Vagina (tissue), 2 donors: Measurements from ENCODE around the gene CDK6.

ENCODE experiments used
- POLR2A ChIP-seq, 2 donors: fragments of 450-650 bp; IDR thresholded peaks; one replicate each; pipeline ENCODE4 v1.6.1; 2017; ENCODE audit warnings: antibody characterized with exemption in 2 of 2, mild to moderate bottlenecking in 2 of 2, moderate library complexity in 2 of 2
- TF ChIP-seq, protein P1 (sequence below), 3 experiments: fragments of 450-650 bp in 2 of 3; fragments of 200-600 bp in 1 of 3; sonication (generic) in 1 of 3; IDR thresholded peaks; one replicate each; pipeline ENCODE4 v1.5.1; 2017 to 2019; ENCODE audit warnings: antibody characterized with exemption in 3 of 3, mild to moderate bottlenecking in 2 of 3, moderate library complexity in 2 of 3

DNA sequence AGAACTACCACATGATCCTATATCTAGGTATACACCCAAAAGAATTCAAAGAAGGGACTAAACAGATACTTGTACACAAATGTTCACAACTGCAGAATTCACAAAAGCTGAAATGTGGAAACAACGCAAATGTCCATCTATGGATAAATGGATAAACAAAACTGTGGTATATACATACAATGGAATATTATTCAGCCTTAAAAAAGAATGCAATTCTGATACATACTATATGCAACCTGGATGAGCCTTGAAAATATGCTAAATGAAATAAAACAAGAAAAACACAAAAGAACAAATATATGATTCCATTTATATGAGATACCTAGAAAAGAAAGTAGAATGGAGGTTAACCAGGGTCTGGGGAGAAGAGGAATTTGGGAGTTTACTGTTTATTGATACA lies 253.4 kb downstream of the CDK6 start:
- TF ChIP-seq, protein P1, sequence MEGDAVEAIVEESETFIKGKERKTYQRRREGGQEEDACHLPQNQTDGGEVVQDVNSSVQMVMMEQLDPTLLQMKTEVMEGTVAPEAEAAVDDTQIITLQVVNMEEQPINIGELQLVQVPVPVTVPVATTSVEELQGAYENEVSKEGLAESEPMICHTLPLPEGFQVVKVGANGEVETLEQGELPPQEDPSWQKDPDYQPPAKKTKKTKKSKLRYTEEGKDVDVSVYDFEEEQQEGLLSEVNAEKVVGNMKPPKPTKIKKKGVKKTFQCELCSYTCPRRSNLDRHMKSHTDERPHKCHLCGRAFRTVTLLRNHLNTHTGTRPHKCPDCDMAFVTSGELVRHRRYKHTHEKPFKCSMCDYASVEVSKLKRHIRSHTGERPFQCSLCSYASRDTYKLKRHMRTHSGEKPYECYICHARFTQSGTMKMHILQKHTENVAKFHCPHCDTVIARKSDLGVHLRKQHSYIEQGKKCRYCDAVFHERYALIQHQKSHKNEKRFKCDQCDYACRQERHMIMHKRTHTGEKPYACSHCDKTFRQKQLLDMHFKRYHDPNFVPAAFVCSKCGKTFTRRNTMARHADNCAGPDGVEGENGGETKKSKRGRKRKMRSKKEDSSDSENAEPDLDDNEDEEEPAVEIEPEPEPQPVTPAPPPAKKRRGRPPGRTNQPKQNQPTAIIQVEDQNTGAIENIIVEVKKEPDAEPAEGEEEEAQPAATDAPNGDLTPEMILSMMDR (IDR thresholded peaks at IDR 0.05), result no peak
- no peak for TF ChIP-seq POLR2A (IDR thresholded peaks at IDR 0.05)
